GM10266 (cell line): ENCODE measurements around the gene DIS3L2.
"Not testable (repeated sequence)": the region's sequence is repeated elsewhere in the genome, so short reads cannot be mapped to it uniquely, and the experiment has no call there.

Experiments
- DNase-seq: peaks from one replicate; pipeline ENCODE4 v3.0.0; 2012; ENCODE audit errors: extremely low spot score
- TF ChIP-seq, protein P1 (sequence below): IDR thresholded peaks from 2 replicates; pipeline ENCODE4 v1.5.1; 2012; ENCODE audit warnings: mild to moderate bottlenecking, low read depth; ENCODE audit not compliant: control insufficient read depth, insufficient read depth; ENCODE audit errors: missing control alignments

The DIS3L2 gene

DNA sequence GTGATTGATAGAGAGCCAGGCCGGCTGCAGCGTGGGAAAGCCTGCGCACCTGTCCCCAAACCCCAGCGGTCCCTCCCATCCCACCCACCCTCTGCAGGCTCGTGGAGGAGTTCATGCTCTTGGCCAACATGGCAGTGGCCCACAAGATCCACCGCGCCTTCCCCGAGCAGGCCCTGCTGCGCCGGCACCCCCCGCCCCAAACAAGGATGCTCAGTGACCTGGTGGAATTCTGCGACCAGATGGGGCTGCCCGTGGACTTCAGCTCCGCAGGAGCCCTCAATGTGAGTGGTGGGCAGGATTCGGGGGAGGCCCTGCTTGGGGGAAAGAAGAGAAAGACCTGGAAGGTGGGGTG is 368.2 kb downstream of the DIS3L2 start:
- TF ChIP-seq, protein P1, sequence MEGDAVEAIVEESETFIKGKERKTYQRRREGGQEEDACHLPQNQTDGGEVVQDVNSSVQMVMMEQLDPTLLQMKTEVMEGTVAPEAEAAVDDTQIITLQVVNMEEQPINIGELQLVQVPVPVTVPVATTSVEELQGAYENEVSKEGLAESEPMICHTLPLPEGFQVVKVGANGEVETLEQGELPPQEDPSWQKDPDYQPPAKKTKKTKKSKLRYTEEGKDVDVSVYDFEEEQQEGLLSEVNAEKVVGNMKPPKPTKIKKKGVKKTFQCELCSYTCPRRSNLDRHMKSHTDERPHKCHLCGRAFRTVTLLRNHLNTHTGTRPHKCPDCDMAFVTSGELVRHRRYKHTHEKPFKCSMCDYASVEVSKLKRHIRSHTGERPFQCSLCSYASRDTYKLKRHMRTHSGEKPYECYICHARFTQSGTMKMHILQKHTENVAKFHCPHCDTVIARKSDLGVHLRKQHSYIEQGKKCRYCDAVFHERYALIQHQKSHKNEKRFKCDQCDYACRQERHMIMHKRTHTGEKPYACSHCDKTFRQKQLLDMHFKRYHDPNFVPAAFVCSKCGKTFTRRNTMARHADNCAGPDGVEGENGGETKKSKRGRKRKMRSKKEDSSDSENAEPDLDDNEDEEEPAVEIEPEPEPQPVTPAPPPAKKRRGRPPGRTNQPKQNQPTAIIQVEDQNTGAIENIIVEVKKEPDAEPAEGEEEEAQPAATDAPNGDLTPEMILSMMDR: no peak
- DNase-seq: no peak

DNA sequence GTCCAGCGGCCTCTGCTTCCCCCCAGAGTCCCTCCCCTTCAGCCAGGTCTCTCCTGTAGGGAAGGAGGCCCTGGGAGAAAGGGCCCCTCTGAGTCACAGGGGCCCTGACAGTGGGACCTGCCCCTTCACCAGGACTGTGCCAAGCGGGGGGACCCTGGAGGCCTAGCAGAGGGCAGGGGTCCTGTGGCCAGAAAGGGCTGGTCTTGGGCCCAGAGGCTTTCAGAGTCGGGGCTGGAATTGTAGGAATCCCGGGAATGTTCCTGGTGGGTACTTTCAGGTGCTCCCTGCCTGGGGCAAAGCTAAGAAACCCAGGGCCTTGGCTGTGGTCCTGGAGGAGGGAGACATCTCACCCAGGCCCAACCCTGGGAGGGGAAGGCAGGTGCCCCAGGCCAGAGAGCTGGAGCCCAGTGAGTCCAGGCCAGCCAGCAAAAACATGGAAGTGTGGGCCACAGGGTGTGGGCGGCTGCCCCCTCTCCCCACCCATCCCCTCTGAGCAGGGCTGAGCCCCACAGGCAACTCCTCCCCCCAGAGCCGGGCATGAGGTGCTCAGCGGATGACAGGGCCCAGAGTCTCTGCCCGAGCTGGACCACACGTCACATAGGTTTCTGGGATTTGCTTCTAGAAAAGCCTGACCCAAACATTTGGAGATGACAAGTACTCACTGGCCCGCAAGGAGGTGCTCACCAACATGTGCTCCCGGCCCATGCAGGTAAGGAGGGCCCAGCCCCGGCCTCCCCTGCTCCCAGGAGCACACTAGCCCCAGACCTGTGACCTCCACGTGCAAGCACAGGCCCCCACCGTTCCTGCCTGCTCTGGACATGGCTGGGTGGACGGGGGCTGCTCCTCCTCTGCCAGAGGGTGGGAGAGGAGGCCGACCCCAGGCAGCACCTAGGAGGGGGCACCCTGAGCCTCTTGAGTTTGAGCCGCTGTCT is 368.8 kb downstream of the DIS3L2 start:
- DNase-seq: no peak
- TF ChIP-seq, protein P1: no peak

GRCh38 chr2:232331061-232331460 is 369.5 kb downstream of the DIS3L2 start:
- DNase-seq: not testable (repeated sequence)

- DNase-seq: not testable (repeated sequence)
These were observed 370.1 kb downstream of the DIS3L2 start for GRCh38 chr2:232331641-232332040.

- DNase-seq: not testable (repeated sequence)
These were observed 370.9 kb downstream of the DIS3L2 start for GRCh38 chr2:232332244-232332939.

DNA sequence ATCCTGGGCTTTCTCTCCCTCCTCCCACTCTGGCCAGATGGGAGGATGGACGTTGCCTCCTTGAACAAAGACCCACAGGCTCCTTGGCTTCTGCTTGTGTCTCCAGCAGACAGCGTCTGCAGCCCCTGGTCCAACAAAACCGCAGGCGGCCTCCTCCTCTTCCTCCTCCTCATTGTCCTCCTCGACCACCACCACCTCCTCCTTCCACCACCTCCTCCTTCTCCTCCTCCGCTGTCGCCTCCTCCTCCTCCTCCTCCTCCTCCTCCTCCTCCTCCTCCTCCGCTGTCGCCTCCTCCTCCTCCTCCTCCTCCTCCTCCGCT is 371.4 kb downstream of the DIS3L2 start:
- no peak for DNase-seq
- TF ChIP-seq, protein P1: no peak

GRCh38 chr2:232333361-232334135 is 372.0 kb downstream of the DIS3L2 start:
- no peak for DNase-seq
- TF ChIP-seq, protein P1: peak; percentile 35

GRCh38 chr2:232334136-232334884 is 372.8 kb downstream of the DIS3L2 start:
- DNase-seq: not testable (repeated sequence)

DNA sequence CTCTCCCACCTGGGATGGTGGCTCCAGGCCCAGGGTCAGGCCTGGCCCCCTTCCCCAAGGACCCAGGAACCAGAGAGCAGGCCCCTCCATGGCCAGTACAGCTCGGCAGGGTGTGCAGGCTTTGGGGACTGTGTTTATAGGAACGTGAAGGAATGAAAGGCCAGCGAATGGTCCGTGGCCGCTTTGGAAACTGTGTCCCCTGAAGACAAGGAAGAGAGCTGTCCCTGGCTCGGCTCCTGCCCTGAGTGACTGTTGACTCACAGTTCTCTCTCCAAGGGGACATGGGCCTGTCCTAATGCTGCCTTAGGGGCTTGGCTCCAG is 373.3 kb downstream of the DIS3L2 start:
- DNase-seq: not testable (repeated sequence)
